A549 (cell line): ENCODE measurements around the gene INPP5A. TPM values are rescaled to one million over a fixed set of nuclear protein-coding genes. Genes with fewer than 3 reads are reported as not detected.

ENCODE experiments used
- ATAC-seq, 2 experiments: fragments of 200-7000 bp in 1 of 2; fragments of >200 bp in 1 of 2; cut with Nextera tagmentation in 1 of 2; cut with Tn5 transposase in 1 of 2; 3 replicates each; pipeline versions ENCODE4 v1.8.0 to v1.9.1; 2018 to 2020; ENCODE audit warnings: mild to moderate bottlenecking in 1 of 2, moderate library complexity in 1 of 2
- CTCF ChIA-PET: fragments of 300-600 bp; sonication (Branson Sonifier 250); formaldehyde crosslinking; extraction: SDS; loops from one replicate; lab custom pipeline; 2021; ENCODE audit warnings: antibody characterized with exemption, inconsistent platforms; lab: Yijun Ruan, JAX
- POLR2A ChIA-PET: fragments of 350-600 bp; formaldehyde crosslinking; extraction: SDS; loops from one replicate; lab custom pipeline; 2021; ENCODE audit warnings: antibody characterized with exemption, inconsistent platforms; lab: Yijun Ruan, JAX
- DNase-seq, 2 experiments: peaks; one replicate each; pipeline versions ENCODE4 v3.0.0 to v3.0.0-alpha.2; 2011 to 2016; ENCODE audit warnings: low read depth in 1 of 2, low spot score in 1 of 2
- FAIRE-seq: peaks from 2 replicates; lab custom pipeline; 2011; peaks lifted over from hg19 to GRCh38; lab: Jason Lieb, UNC
- H3K27ac ChIP-seq, 2 experiments: fragments of >200 bp; sonication (Bioruptor Twin); formaldehyde crosslinking; 3 replicates each; pipeline ENCODE4 v1.5.1; 2016 to 2017
- H3K4me1 ChIP-seq: fragments of >200 bp; sonication (Bioruptor Twin); formaldehyde crosslinking; 3 replicates; pipeline ENCODE4 v1.6.1; 2016
- H3K4me2 ChIP-seq: fragments of >200 bp; sonication (Bioruptor Twin); formaldehyde crosslinking; 3 replicates; pipeline ENCODE4 v1.6.1; 2016
- H3K4me3 ChIP-seq: fragments of >200 bp; sonication (Bioruptor Twin); formaldehyde crosslinking; 3 replicates; pipeline ENCODE4 v1.5.1; 2016
- H3K9me3 ChIP-seq: fragments of >200 bp; sonication (Bioruptor Twin); formaldehyde crosslinking; 3 replicates; pipeline ENCODE4 v1.6.1; 2016
- CBX8 ChIP-seq: fragments of 200-600 bp; sonication (generic); IDR thresholded peaks from 2 replicates; pipeline ENCODE4 v1.6.1; 2016
- CEBPB ChIP-seq, 2 experiments: fragments of >200 bp in 1 of 2; sonication (Bioruptor Twin) in 1 of 2; formaldehyde crosslinking in 1 of 2; IDR thresholded peaks; 2 replicates each; pipeline ENCODE4 v1.6.1; 2012 to 2016
- CHD2 ChIP-seq: fragments of 150-350 bp; IDR thresholded peaks from 2 replicates; pipeline ENCODE4 v1.6.1; 2014; ENCODE audit warnings: low read length; ENCODE audit not compliant: partially characterized antibody
- CHD4 ChIP-seq: fragments of 200-600 bp; sonication (generic); IDR thresholded peaks from 2 replicates; pipeline ENCODE4 v1.6.1; 2016; ENCODE audit warnings: antibody characterized with exemption, mild to moderate bottlenecking, borderline replicate concordance
- EHMT2 ChIP-seq: fragments of 200-600 bp; sonication (generic); IDR thresholded peaks from 2 replicates; pipeline ENCODE4 v1.6.1; 2016; ENCODE audit warnings: antibody characterized with exemption, low read depth, mild to moderate bottlenecking, moderate library complexity
- FOXS1 ChIP-seq: fragments of 250-450 bp; sonication (Bioruptor Pico); IDR thresholded peaks from 2 replicates; pipeline ENCODE4 v1.5.0; 2020; ENCODE audit warnings: mild to moderate bottlenecking, moderate library complexity
- HOXA7 ChIP-seq: fragments of 250-450 bp; sonication (Bioruptor Pico); IDR thresholded peaks from 2 replicates; pipeline ENCODE4 v1.5.0; 2020; ENCODE audit warnings: mild to moderate bottlenecking, moderate library complexity
- HOXB13 ChIP-seq: fragments of 250-450 bp; sonication (Bioruptor Pico); IDR thresholded peaks from 2 replicates; pipeline ENCODE4 v1.5.0; 2020; ENCODE audit warnings: low read depth, mild to moderate bottlenecking, moderate library complexity
- JUN ChIP-seq, 2 experiments: fragments of >200 bp; sonication (Bioruptor Twin); formaldehyde crosslinking; IDR thresholded peaks; 2 replicates in 1 of 2; 3 replicates in 1 of 2; pipeline ENCODE4 v1.6.1; 2016 to 2017
- KDM5A ChIP-seq: fragments of 200-600 bp; sonication (generic); IDR thresholded peaks from 2 replicates; pipeline ENCODE4 v1.6.1; 2016; ENCODE audit warnings: antibody characterized with exemption, mild to moderate bottlenecking
- MYC ChIP-seq: IDR thresholded peaks from 2 replicates; pipeline ENCODE4 v1.6.1; 2012; ENCODE audit warnings: mild to moderate bottlenecking, inconsistent platforms, low read length, improper control_type of control experiment, borderline replicate concordance
- NPAS2 ChIP-seq: fragments of 250-450 bp; sonication (Bioruptor Pico); IDR thresholded peaks from 2 replicates; pipeline ENCODE4 v1.8.0; 2022; ENCODE audit warnings: mild to moderate bottlenecking, moderate library complexity, borderline replicate concordance
- POLR2A ChIP-seq: IDR thresholded peaks from 2 replicates; pipeline ENCODE4 v1.6.1; 2012; ENCODE audit warnings: mild to moderate bottlenecking, low read length
- RARB ChIP-seq: fragments of 250-450 bp; sonication (Bioruptor Pico); IDR thresholded peaks from 2 replicates; pipeline ENCODE4 v1.8.0; 2021; ENCODE audit warnings: mild to moderate bottlenecking, moderate library complexity
- RNF2 ChIP-seq: fragments of 200-600 bp; sonication (generic); IDR thresholded peaks from 2 replicates; pipeline ENCODE4 v1.6.1; 2016; ENCODE audit warnings: low read depth, mild to moderate bottlenecking, antibody characterized with exemption, moderate library complexity, borderline replicate concordance
- SREBF2 ChIP-seq: fragments of 450-650 bp; IDR thresholded peaks from 2 replicates; pipeline ENCODE4 v1.6.1; 2014; ENCODE audit warnings: mild to moderate bottlenecking, moderate library complexity
- TP53 ChIP-seq: fragments of 250-450 bp; sonication (Bioruptor Pico); IDR thresholded peaks from 2 replicates; pipeline ENCODE4 v1.5.0; 2021; ENCODE audit warnings: mild to moderate bottlenecking, moderate library complexity
- ZNF302 ChIP-seq: fragments of 250-450 bp; sonication (Bioruptor Pico); IDR thresholded peaks from 2 replicates; pipeline ENCODE4 v1.9.0; 2021; ENCODE audit warnings: inconsistent platforms, mild to moderate bottlenecking, moderate library complexity
- ZSCAN20 ChIP-seq: fragments of 250-450 bp; sonication (Bioruptor Pico); IDR thresholded peaks from 2 replicates; pipeline ENCODE4 v1.8.0; 2022; ENCODE audit warnings: mild to moderate bottlenecking, moderate library complexity
- WGBS: methylation state at CpG from one replicate; pipeline ENCODE4 v1.1.6; 2017; ENCODE audit errors: missing lambda C conversion rate; 5-methylcytosine and 5-hydroxymethylcytosine counted together
- polyA plus RNA-seq, 4 experiments: library from polyadenylated mRNA; depleted of rRNA in 3 of 4; stranded (reverse); fragments of >200 nt; fragmentation: RNase III in 1 of 4; extraction: RNeasy Plus Mini Kit Qiagen cat#74134 plus additional on column Dnase treatment in 1 of 4; gene quantifications; 2 replicates in 3 of 4; 3 replicates in 1 of 4; pipeline ENCODE4 v1.2.3, GENCODE V29; 2011 to 2017
- TF ChIP-seq, protein P1 (sequence below): IDR thresholded peaks from 2 replicates; pipeline ENCODE4 v1.6.1; 2012

Gene INPP5A
- polyA plus RNA-seq, 2 of the 4 experiments (the other 2 are of a cell fraction): 13.7 to 15.1 TPM

DNA sequence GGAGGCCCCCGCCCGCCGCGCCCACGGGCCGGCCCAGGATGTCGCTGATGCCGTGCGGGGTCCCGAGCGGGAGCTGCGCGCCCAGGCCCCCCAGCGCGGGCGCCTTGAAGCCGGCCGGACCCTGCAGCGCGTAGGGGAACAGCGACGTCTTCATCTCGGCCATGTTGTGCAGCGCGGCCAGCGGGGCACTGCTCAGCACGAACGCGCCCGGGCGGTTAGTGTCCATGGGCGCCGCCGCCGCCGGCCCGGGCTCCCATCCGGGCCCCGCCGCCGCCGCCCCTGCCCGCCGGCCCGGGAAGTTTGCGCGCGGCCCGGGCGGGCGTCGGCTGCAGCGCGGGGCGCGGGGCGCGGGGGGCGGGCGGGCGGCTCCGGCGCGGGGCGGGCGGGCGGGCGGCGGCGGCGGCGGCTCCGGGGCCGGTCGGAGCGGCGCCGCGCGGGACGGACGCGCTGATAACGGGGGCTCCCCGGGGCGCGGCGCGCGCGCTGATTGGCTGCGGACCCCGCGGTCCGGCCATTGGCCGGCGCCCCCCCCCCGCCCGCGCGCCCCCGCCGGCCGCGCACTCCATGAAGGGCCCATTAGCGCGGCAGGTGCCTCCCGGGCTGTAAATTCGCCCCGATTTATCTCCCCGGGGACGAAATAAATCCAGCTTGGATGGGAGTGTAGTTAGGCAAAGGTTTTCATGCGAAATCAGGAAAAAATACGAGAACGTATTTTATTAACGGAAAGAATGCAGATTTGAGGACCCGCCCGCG lies 248.3 kb downstream of the INPP5A start, which contains the start of gene NKX6-2:
Gene NKX6-2 (minus strand): TSS at position 425 of the 753 bp plus-strand sequence. CDS start 199 bp downstream, at position 226.
- FAIRE-seq (no peak), DNase-seq (peak in 1 of 2 experiments; percentile 42), ATAC-seq (no peak)
- peak within 1 kb of the TSS in 1 of 2 experiments; percentile 50; a peak in 1 of 6 replicates for H3K27ac ChIP-seq
- TF ChIP-seq CBX8 (no peak), CEBPB (IDR thresholded peaks at IDR 0.05) (no peak), ZSCAN20 (CRISPR knock-in tag) (no peak), CHD4 (no peak), HOXB13 (CRISPR knock-in tag) (no peak), HOXA7 (CRISPR knock-in tag) (no peak), RARB (CRISPR knock-in tag) (no peak), SREBF2 (no peak), TP53 (no peak), MYC (no peak), ZNF302 (CRISPR knock-in tag) (no peak), KDM5A (no peak), POLR2A (no peak), FOXS1 (CRISPR knock-in tag) (no peak), JUN (IDR thresholded peaks at IDR 0.05) (no peak)
- TF ChIP-seq, protein P1, sequence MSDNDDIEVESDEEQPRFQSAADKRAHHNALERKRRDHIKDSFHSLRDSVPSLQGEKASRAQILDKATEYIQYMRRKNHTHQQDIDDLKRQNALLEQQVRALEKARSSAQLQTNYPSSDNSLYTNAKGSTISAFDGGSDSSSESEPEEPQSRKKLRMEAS: no peak
- H3K9me3 ChIP-seq: no peaks in the 10 kb centered on the region
- H3K4me3 ChIP-seq: peak within 1 kb of the TSS; percentile 40
- WGBS: 20% methylated on average over 12 of the region's 119 CpGs
- peaks cover 26% of the 10 kb centered on the region for H3K4me1 ChIP-seq
- CTCF ChIA-PET: interaction anchor here (0.8 kb wide), 1 partner anchor 43 kb away, joined by 4 read pairs; no protein-coding TSS in a partner anchor
- peak within 1 kb of the TSS; percentile 95 for H3K4me2 ChIP-seq
- POLR2A ChIA-PET: no interaction called here

GRCh38 chr10:132786476-132786883 lies 248.9 kb downstream of the INPP5A start:
- peak overlapping the region; percentile 95 for H3K4me2 ChIP-seq
- 21% methylated on average over 18 of the region's 58 CpGs for WGBS
- CTCF ChIA-PET: no interaction called here
- POLR2A ChIA-PET: no interaction called here
- peaks cover 26% of the 10 kb centered on the region for H3K4me1 ChIP-seq
- no peaks in the 10 kb centered on the region for H3K9me3 ChIP-seq
- no peak overlapping the region for H3K27ac ChIP-seq
- no peak for TF ChIP-seq EHMT2
- TF ChIP-seq CHD2: no peak
- TF ChIP-seq, all 56 proteins: peak for 0
- ATAC-seq (no peak), DNase-seq (no peak), FAIRE-seq (no peak)
- peak overlapping the region; percentile 35 for H3K4me3 ChIP-seq

DNA sequence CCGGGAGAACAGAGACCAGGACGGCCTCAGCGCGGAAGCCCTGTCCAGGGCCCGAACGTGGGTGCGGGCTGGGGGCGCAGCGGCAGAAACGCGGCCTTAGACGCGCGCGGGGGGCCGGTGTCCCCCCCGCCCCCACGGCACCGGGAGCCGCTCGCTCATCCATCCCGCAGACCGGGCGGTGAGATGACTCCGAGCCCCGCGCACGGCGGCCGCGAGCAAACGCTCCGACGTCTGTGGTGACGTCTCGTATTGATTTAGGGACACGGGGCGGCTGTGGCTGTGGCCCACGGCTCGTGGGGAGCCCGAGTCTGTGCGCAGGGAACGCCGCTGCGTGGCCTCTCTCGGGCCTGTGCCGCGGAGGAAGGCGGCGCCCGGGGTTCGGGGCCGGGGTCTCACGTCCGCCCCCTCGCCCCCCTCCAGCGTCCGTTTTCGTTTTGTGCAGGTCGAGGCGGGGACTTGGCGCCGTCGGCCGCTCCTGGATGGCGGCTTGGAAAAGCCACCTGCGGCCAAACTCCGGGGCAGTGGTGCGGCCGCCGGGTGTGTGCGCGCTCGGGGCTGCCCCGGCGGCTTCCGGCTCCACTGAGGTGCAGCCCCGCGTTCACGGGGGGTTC lies 249.4 kb downstream of the INPP5A start:
- Histone ChIP-seq H3K9me3 (no peaks in the 10 kb centered on the region), H3K4me3 (peak overlapping the region; percentile 35), H3K4me1 (peaks cover 26% of the 10 kb centered on the region), H3K4me2 (peak overlapping the region; percentile 95), H3K27ac (no peak overlapping the region; a peak in 1 of 6 replicates)
- DNase-seq: peak in 1 of 2 experiments; percentile 38
- peak in 1 of 2 experiments; percentile 42; a peak in 3 of 6 replicates for ATAC-seq
- TF ChIP-seq NPAS2 (CRISPR knock-in tag) (no peak), RNF2 (peak; percentile 72; the same call in 1 of the 2 replicates)
- FAIRE-seq: no peak
- ChIA-PET POLR2A (no interaction called here), CTCF (no interaction called here)
- 4% methylated on average over 46 of the region's 80 CpGs for WGBS
